SK-N-SH (cell line): ENCODE results near the gene NNT.

Source experiments
- CTCF ChIP-seq: fragments of 200-600 bp; sonication (generic); IDR thresholded peaks from 2 replicates; pipeline ENCODE4 v1.6.1; 2017; ENCODE audit warnings: antibody characterized with exemption, mild to moderate bottlenecking, moderate library complexity
- MXI1 ChIP-seq: IDR thresholded peaks from 2 replicates; pipeline ENCODE4 v1.6.1; 2012; ENCODE audit warnings: mild to moderate bottlenecking, low read depth, low read length, improper control_type of control experiment
- SMC3 ChIP-seq: IDR thresholded peaks from 2 replicates; pipeline ENCODE4 v1.6.1; 2012; ENCODE audit warnings: low read depth, low read length, improper control_type of control experiment
- TAF1 ChIP-seq: IDR thresholded peaks from 2 replicates; pipeline ENCODE4 v1.6.1; 2012; ENCODE audit warnings: low read depth, mild to moderate bottlenecking, low read length, moderate library complexity, borderline replicate concordance
- USF1 ChIP-seq: IDR thresholded peaks from 2 replicates; pipeline ENCODE4 v1.4.0; 2012; ENCODE audit warnings: low read depth, borderline replicate concordance

- TF ChIP-seq CTCF (no peak), TAF1 (no peak), SMC3 (no peak), USF1 (no peak), MXI1 (no peak)
These were observed 16.4 kb downstream of the NNT start for GRCh38 chr5:43619380-43619779.
